Brain pericyte (primary cell): ENCODE results near the gene CABS1.

Experiments
- DNase-seq: peaks from one replicate; pipeline ENCODE4 v3.0.0-alpha.2; 2012; ENCODE audit warnings: low read depth, low spot score

Gene CABS1

GRCh38 chr4:70334681-70335080, at the start of gene CABS1:
TSS of gene CABS1 (plus strand) at chr4:70334981. CDS start at chr4:70335040, 59 bp downstream.
- DNase-seq, result no peak

GRCh38 chr4:70288651-70289050, 46.1 kb upstream of the CABS1 start:
- no peak for DNase-seq

- no peak for DNase-seq
Measured at GRCh38 chr4:70291341-70291740, 43.4 kb upstream of the CABS1 start.

GRCh38 chr4:70297576-70297975, 37.2 kb upstream of the CABS1 start:
- DNase-seq, result no peak

- no peak for DNase-seq
Measured at GRCh38 chr4:70298051-70298450, 36.7 kb upstream of the CABS1 start.

GRCh38 chr4:70299643-70300042, 35.1 kb upstream of the CABS1 start:
- DNase-seq, result no peak

- DNase-seq, result no peak
Measured at GRCh38 chr4:70300215-70300614, 34.6 kb upstream of the CABS1 start.

GRCh38 chr4:70303090-70303489, 31.7 kb upstream of the CABS1 start:
- no peak for DNase-seq

GRCh38 chr4:70305601-70306000, 29.2 kb upstream of the CABS1 start:
- no peak for DNase-seq

- no peak for DNase-seq
Measured at GRCh38 chr4:70306076-70306475, 28.7 kb upstream of the CABS1 start.

- no peak for DNase-seq
Measured at GRCh38 chr4:70313736-70314135, 21.0 kb upstream of the CABS1 start.

- DNase-seq, result no peak
Measured at GRCh38 chr4:70315928-70316327, 18.9 kb upstream of the CABS1 start.

- DNase-seq, result no peak
Measured at GRCh38 chr4:70326052-70326451, 8.7 kb upstream of the CABS1 start.

GRCh38 chr4:70336043-70336442, 1.3 kb downstream of the CABS1 start:
- DNase-seq, result no peak

- DNase-seq, result no peak
Measured at GRCh38 chr4:70337886-70338420, 3.2 kb downstream of the CABS1 start.

GRCh38 chr4:70356185-70356584, 21.4 kb downstream of the CABS1 start:
- no peak for DNase-seq

GRCh38 chr4:70359115-70359661, 24.4 kb downstream of the CABS1 start:
- DNase-seq, result no peak

- DNase-seq, result no peak
Measured at GRCh38 chr4:70360460-70360859, 25.7 kb downstream of the CABS1 start, which contains the start of gene SMR3A. TSS of gene SMR3A (plus strand) at chr4:70360760. CDS start at chr4:70362116, 1,356 bp downstream.

GRCh38 chr4:70364002-70364401, 29.2 kb downstream of the CABS1 start:
- DNase-seq, result no peak

- no peak for DNase-seq
Measured at GRCh38 chr4:70365479-70365878, 30.7 kb downstream of the CABS1 start.

- no peak for DNase-seq
Measured at GRCh38 chr4:70367813-70368212, 33.0 kb downstream of the CABS1 start.

- no peak for DNase-seq
Measured at GRCh38 chr4:70371987-70372386, 37.2 kb downstream of the CABS1 start.

GRCh38 chr4:70372760-70373159, 38.0 kb downstream of the CABS1 start:
- DNase-seq, result no peak

- no peak for DNase-seq
Measured at GRCh38 chr4:70380578-70380977, 45.8 kb downstream of the CABS1 start.
